K562 (cell line): ENCODE measurements around the gene FOXN3. TPM values are rescaled to one million over a fixed set of nuclear protein-coding genes. Genes with fewer than 3 reads are reported as not detected.

ENCODE experiments used
- ATAC-seq: fragments of 200-7000 bp; cut with Tn5 transposase; 3 replicates; pipeline ENCODE4 v1.9.1; 2020; ENCODE audit warnings: moderate library complexity
- BruUV-seq: library from RNA; stranded (reverse); fragments of 400-500 nt; replicated peaks from 2 replicates; lab custom pipeline; 2021; lab: Mats Ljungman, UMichigan
- CTCF ChIA-PET: fragments of 300-600 bp; formaldehyde crosslinking; extraction: SDS; loops from one replicate; lab custom pipeline; 2021; ENCODE audit warnings: low intra/inter-chr PET ratio; lab: Yijun Ruan, JAX
- POLR2A ChIA-PET: fragments of 300-600, 350-650 bp; sonication (Branson Sonifier 250); formaldehyde crosslinking; extraction: SDS; loops from one replicate; lab custom pipeline; 2021; ENCODE audit warnings: antibody characterized with exemption, inconsistent platforms; lab: Yijun Ruan, JAX
- DNase-seq, 4 experiments: peaks; one replicate each; pipeline versions ENCODE4 v3.0.0 to v3.0.0-alpha.2; 2011 to 2018; ENCODE audit warnings: low spot score in 3 of 4, mixed read lengths in 3 of 4; ENCODE audit errors: extremely low read depth in 1 of 4
- FAIRE-seq: peaks from 2 replicates; lab custom pipeline; 2011; peaks lifted over from hg19 to GRCh38; lab: Jason Lieb, UNC
- H2AFZ ChIP-seq: 2 replicates; pipeline ENCODE4 v1.6.0; 2011; ENCODE audit warnings: low read depth, low read length, control low read depth, inconsistent platforms
- H3K27ac ChIP-seq: fragments of 200-600 bp; 3 replicates; pipeline ENCODE4 v1.8.0; 2011; ENCODE audit warnings: low read depth, mild to moderate bottlenecking, control low read depth, inconsistent platforms, low read length, moderate library complexity, mixed read lengths; ENCODE audit errors: extremely low read depth
- H3K27me3 ChIP-seq, 2 experiments: fragments of 300-600 bp in 1 of 2; 2 replicates in 1 of 2; 3 replicates in 1 of 2; pipeline versions ENCODE4 v1.6.0 to v1.8.0; 2011; ENCODE audit warnings: inconsistent platforms in 2 of 2, low read length in 2 of 2, mild to moderate bottlenecking in 1 of 2, mixed read lengths in 1 of 2, moderate library complexity in 1 of 2; ENCODE audit not compliant: control insufficient read depth in 2 of 2, insufficient read depth in 2 of 2
- H3K36me3 ChIP-seq: fragments of 300-600 bp; 3 replicates; pipeline ENCODE4 v1.8.0; 2011; ENCODE audit warnings: mild to moderate bottlenecking, low read length, inconsistent platforms; ENCODE audit not compliant: control insufficient read depth, insufficient read depth
- H3K4me1 ChIP-seq, 2 experiments: fragments of 200-600 bp in 1 of 2; replicated peaks in 1 of 2; 2 replicates in 1 of 2; 3 replicates in 1 of 2; pipeline versions ENCODE4 v1.5.1 to v1.8.0; 2011; ENCODE audit warnings: inconsistent platforms in 2 of 2, low read length in 2 of 2, mild to moderate bottlenecking in 1 of 2, mixed read lengths in 1 of 2, moderate library complexity in 1 of 2; ENCODE audit not compliant: control insufficient read depth in 2 of 2, insufficient read depth in 2 of 2
- H3K4me2 ChIP-seq: 2 replicates; pipeline ENCODE4 v1.6.1; 2011; ENCODE audit warnings: low read length, control low read depth, inconsistent platforms, mixed read lengths; ENCODE audit not compliant: insufficient read depth
- H3K4me3 ChIP-seq: fragments of 200-600 bp; sonication (generic), shearing (Covaris generic); 2 replicates; pipeline ENCODE4 v1.5.1; 2016; ENCODE audit warnings: control low read depth, inconsistent platforms
- H3K79me2 ChIP-seq: fragments of 200-600 bp; 3 replicates; pipeline ENCODE4 v1.8.0; 2011; ENCODE audit warnings: low read length, inconsistent platforms; ENCODE audit not compliant: control insufficient read depth, insufficient read depth
- H3K9ac ChIP-seq, 2 experiments: 2 replicates each; pipeline versions ENCODE4 v1.6.0 to v1.6.1; 2011; ENCODE audit warnings: low read depth in 2 of 2, low read length in 2 of 2, control low read depth in 1 of 2, inconsistent platforms in 1 of 2, mild to moderate bottlenecking in 1 of 2, mixed read lengths in 1 of 2; ENCODE audit not compliant: insufficient read depth in 1 of 2
- H3K9me1 ChIP-seq: one replicate; pipeline ENCODE4 v1.6.0; 2011; ENCODE audit warnings: inconsistent platforms, mild to moderate bottlenecking, low read length, moderate library complexity; ENCODE audit not compliant: control insufficient read depth, insufficient read depth
- H3K9me3 ChIP-seq: replicated peaks from 2 replicates; pipeline ENCODE4 v1.5.1; 2011; ENCODE audit warnings: low read depth, low read length, inconsistent platforms; ENCODE audit not compliant: control insufficient read depth, insufficient read depth
- H4K20me1 ChIP-seq: replicated peaks from 2 replicates; pipeline ENCODE4 v1.6.1; 2011; ENCODE audit warnings: low read length, inconsistent platforms, mixed read lengths; ENCODE audit not compliant: control insufficient read depth, insufficient read depth
- HDAC8 ChIP-seq: fragments of 450-650 bp; IDR thresholded peaks from 2 replicates; pipeline ENCODE4 v1.6.1; 2016; ENCODE audit warnings: mild to moderate bottlenecking, missing genetic modification characterization, moderate library complexity, missing compliant biosample characterization
- MEF2D ChIP-seq: conservative IDR thresholded peaks from 2 replicates; pipeline ENCODE4 v1.6.1; 2016; ENCODE audit warnings: low read depth, missing genetic modification characterization, missing compliant biosample characterization
- PURB ChIP-seq: sonication (generic); formaldehyde crosslinking; IDR thresholded peaks from 2 replicates; pipeline ENCODE4 v1.9.0; 2021; ENCODE audit warnings: low read depth, mild to moderate bottlenecking, missing genetic modification reagents
- RERE ChIP-seq: sonication (generic); formaldehyde crosslinking; IDR thresholded peaks from 2 replicates; pipeline ENCODE4 v1.8.0; 2023; ENCODE audit warnings: missing genetic modification reagents, mild to moderate bottlenecking, borderline replicate concordance
- WGBS: fragments of 100-300 bp; shearing (Covaris generic); methylation state at CpG from one replicate; pipeline ENCODE4 v1.1.6; 2016; ENCODE audit warnings: low coverage, mixed read lengths; ENCODE audit not compliant: insufficient coverage; ENCODE audit errors: missing lambda C conversion rate; 5-methylcytosine and 5-hydroxymethylcytosine counted together
- in situ Hi-C: fragments of 300-500 bp; cut with MboI; formaldehyde crosslinking; loops from 4 replicates; pipeline ENCODE4 v1.15.0; 2018; ENCODE audit warnings: inconsistent platforms, mixed read lengths
- intact Hi-C: fragments of 100-400 bp; cut with micrococcal nuclease; formaldehyde crosslinking; loops from 2 replicates; pipeline ENCODE4 v1.14.2; 2022
- polyA plus RNA-seq, 8 experiments: library from polyadenylated mRNA; depleted of rRNA in 4 of 8; stranded (reverse) in 5 of 8; unstranded in 3 of 8; fragments of >200 nt; fragmentation: Nextera tagmentation in 2 of 8; fragmentation: Illumina TruSeq in 1 of 8; extraction: Ambion mirVana in 2 of 8; extraction: Trizol in 1 of 8; gene quantifications; 2 replicates each; pipeline versions ENCODE4 v1.2.1 to v1.2.3, GENCODE V29; 2011 to 2014; ENCODE audit warnings: inconsistent platforms in 1 of 8, missing spikeins in 1 of 8
- total RNA-seq, 7 experiments: library from RNA; depleted of rRNA in 6 of 7; stranded (reverse); fragments of >200 nt in 6 of 7; fragmentation: Illumina TruSeq in 2 of 7; extraction: Trizol in 2 of 7; gene quantifications; 2 replicates each; pipeline versions ENCODE4 v1.2.1 to v1.2.3, GENCODE V29; 2011 to 2021; ENCODE audit warnings: low replicate concordance in 1 of 7
- TF ChIP-seq, protein P1 (sequence below): fragments of 450-650 bp; formaldehyde crosslinking; IDR thresholded peaks from 2 replicates; pipeline ENCODE4 v1.4.0; 2020; ENCODE audit warnings: mild to moderate bottlenecking, moderate library complexity

Gene FOXN3
- total and polyA plus RNA-seq, 9 of the 15 experiments (the other 6 are each of a cell fraction or from before 2014, with no cell fraction given), result 0.07 to 1.3 (median 0.40) TPM

GRCh38 chr14:89360277-89360676, 56.8 kb downstream of the FOXN3 start (continued):
- TF ChIP-seq RERE (CRISPR knock-in tag), result no peak

DNA sequence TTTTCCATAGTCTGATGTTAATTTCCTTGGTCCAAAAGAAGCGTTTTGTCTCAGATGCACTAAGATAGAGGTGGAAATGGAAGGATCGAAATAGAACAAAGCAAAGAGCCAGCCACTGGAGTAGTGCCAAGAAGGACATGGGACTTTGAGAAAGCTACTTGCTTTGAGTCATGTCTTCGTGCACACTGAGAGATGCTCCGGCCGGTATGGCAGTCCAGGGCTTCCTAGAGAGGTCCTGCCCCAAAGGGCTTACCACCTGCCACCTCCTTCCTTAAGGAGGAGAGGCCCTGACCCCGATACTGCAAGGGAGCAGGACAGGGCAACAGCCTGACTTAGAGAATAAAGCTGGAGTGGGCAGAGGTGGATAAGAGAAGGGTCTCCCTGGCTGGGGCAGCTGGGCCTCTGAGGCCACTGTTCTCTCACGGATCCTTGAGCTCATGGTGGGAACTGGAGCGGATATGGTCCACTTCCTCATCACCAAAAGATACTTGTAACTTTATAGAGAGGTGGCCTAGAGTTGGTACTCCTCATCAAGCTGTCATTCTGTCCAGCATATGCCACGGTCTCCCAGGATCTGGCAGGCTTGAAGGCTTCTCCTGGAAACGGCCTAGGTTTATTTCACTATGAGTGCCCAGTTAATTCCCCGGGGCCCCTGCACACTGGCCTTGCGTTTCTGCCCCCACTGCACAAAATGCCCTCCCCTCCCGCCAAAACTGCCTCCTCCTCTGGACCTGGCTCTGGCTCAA, 57.4 kb downstream of the FOXN3 start:
- WGBS, result 0% methylated on average over 9 of the region's 13 CpGs
- no peak overlapping the region for H3K9ac ChIP-seq
- no peak overlapping the region for H3K27ac ChIP-seq
- H3K27me3 ChIP-seq, result peaks cover 0 to 4% of the 10 kb centered on the region in 2 experiments; a peak in 1 of 5 replicates
- H3K4me2 ChIP-seq, result no peak overlapping the region
- FAIRE-seq, result no peak
- ChIA-PET POLR2A (no interaction called here), CTCF (no interaction called here)
- no peaks in the 10 kb centered on the region for H3K4me1 ChIP-seq
- H2AFZ ChIP-seq, result no peak overlapping the region
- no peaks in the 10 kb centered on the region for H3K9me1 ChIP-seq
- no peak overlapping the region for H3K4me3 ChIP-seq
- in situ Hi-C loops (no loop called here), intact Hi-C loops (no loop called here)
- H3K79me2 ChIP-seq, result no peaks in the 10 kb centered on the region
- no peak for ATAC-seq
- BruUV-seq, result no TSS peak
- no peak for TF ChIP-seq MEF2D (tag)
- TF ChIP-seq, protein P1, sequence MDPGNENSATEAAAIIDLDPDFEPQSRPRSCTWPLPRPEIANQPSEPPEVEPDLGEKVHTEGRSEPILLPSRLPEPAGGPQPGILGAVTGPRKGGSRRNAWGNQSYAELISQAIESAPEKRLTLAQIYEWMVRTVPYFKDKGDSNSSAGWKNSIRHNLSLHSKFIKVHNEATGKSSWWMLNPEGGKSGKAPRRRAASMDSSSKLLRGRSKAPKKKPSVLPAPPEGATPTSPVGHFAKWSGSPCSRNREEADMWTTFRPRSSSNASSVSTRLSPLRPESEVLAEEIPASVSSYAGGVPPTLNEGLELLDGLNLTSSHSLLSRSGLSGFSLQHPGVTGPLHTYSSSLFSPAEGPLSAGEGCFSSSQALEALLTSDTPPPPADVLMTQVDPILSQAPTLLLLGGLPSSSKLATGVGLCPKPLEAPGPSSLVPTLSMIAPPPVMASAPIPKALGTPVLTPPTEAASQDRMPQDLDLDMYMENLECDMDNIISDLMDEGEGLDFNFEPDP, result no peak
- TF ChIP-seq PURB (CRISPR knock-in tag), result no peak
- no peak for TF ChIP-seq HDAC8
- H3K9me3 ChIP-seq, result no peaks in the 10 kb centered on the region
- no peaks in the 10 kb centered on the region for H3K36me3 ChIP-seq
- H4K20me1 ChIP-seq, result no peaks in the 10 kb centered on the region
- DNase-seq, result no peak
